Measurements from ENCODE around the gene NGFR.

NGFR gene

GRCh38 chr17:49494986-49495841 is at the start of gene NGFR:
TSS of gene NGFR (plus strand) at chr17:49495293. CDS start at chr17:49495418, 125 bp downstream.
- DNase-seq, result peak; percentile 65

GRCh38 chr17:49445591-49445990 is 49.5 kb upstream of the NGFR start:
- DNase-seq, result no peak

GRCh38 chr17:49447628-49448302 is 47.3 kb upstream of the NGFR start:
- no peak for DNase-seq

GRCh38 chr17:49450181-49450580 is 44.9 kb upstream of the NGFR start:
- DNase-seq, result no peak

GRCh38 chr17:49450735-49451134 is 44.4 kb upstream of the NGFR start:
- DNase-seq, result no peak

- DNase-seq, result no peak
Measured at GRCh38 chr17:49452201-49452600, 42.9 kb upstream of the NGFR start.

GRCh38 chr17:49452661-49453060 is 42.4 kb upstream of the NGFR start:
- DNase-seq, result no peak

GRCh38 chr17:49454050-49454449 is 41.0 kb upstream of the NGFR start:
- DNase-seq, result no peak

- DNase-seq, result no peak
Measured at GRCh38 chr17:49455272-49455861, 39.7 kb upstream of the NGFR start.

- no peak for DNase-seq
Measured at GRCh38 chr17:49456183-49456965, 38.7 kb upstream of the NGFR start.

GRCh38 chr17:49457564-49458535 is 37.2 kb upstream of the NGFR start:
- no peak for DNase-seq

GRCh38 chr17:49459401-49459984 is 35.6 kb upstream of the NGFR start:
- DNase-seq, result no peak

GRCh38 chr17:49460401-49460800 is 34.7 kb upstream of the NGFR start:
- DNase-seq, result no peak

GRCh38 chr17:49461580-49461979 is 33.5 kb upstream of the NGFR start:
- no peak for DNase-seq

- no peak for DNase-seq
Measured at GRCh38 chr17:49464049-49464448, 31.0 kb upstream of the NGFR start.

GRCh38 chr17:49465331-49465903 is 29.7 kb upstream of the NGFR start:
- no peak for DNase-seq

- no peak for DNase-seq
Measured at GRCh38 chr17:49466436-49466835, 28.7 kb upstream of the NGFR start.

- DNase-seq, result no peak
Measured at GRCh38 chr17:49467175-49467574, 27.9 kb upstream of the NGFR start.

GRCh38 chr17:49468811-49469385 is 26.2 kb upstream of the NGFR start:
- DNase-seq, result no peak
